GM21423 (cell line): ENCODE results near the gene LMNTD1.
A peak's percentile ranks its signal among the peaks of the same experiment; 100 is the strongest.
"Not testable (repeated sequence)": the region's sequence is repeated elsewhere in the genome, so short reads cannot be mapped to it uniquely, and the experiment has no call there.

Experiments used
- ATAC-seq: cut with Tn5 transposase; IDR thresholded peaks from one replicate; pipeline ENCODE4 v1.9.1; 2021; ENCODE audit warnings: mild to moderate bottlenecking, moderate library complexity; ENCODE audit not compliant: unreplicated experiment

Gene LMNTD1

DNA sequence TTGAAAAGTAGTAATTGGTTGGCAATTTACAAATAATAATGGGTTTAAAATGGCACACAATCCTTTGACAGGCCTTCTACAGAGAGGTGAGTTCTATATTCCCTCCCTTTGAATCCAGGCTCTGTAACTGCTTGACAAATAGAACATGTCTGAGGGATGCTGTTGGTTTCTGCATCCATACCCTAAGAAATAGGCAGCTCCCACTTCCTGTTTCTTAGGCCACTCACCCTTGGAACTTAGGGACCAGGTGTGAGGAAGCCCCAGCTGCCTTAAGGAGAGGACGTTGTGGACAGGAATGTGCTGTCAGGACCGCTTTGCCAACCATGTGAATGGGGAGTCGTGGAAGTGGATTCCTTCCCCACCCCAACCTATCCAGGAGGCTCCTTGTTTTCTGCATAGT lies 59.4 kb downstream of the LMNTD1 start:
- no peak for ATAC-seq

DNA sequence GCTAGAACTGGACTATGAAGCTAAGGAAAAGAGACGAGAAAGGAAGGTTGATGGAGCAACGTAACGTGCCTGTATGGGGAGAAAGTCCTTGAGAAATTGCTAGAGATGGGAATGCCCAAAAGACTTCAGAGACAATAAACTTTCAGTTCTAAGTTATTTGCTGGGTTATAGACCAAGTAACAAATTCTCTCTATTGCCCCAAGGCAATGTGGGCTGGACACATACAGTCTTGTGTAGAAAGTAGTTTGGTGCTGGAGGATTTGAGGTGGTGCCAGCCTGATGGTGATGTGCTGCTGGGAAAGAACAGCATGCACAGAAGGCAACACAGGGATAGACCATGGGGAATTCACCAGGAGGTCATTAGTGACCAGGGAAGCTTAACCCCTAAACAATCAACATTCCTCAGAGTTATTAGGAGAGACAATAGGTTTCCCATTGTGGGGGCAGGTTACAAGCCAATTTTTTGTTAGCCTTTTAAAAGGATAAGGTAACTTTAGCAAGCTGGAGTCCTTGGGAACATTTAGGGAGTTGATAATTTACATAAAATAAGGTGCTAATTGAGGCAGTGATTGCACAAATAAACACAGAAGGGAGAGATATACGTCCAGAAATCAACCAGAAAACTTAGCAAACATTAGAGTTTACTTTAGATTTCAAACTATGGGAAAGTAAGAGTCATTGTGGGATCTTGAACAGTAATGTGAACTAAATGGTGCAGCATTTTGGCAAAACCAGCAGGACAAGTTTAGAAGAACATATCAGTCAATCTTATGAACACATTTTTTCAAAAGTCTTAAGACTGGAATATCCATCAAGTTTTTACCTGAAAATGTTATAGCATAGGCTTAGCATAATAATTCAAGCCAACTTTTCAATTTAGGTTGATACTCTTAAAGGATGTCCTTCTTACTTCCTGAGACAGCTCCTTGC lies 61.4 kb downstream of the LMNTD1 start:
- no peak for ATAC-seq

DNA sequence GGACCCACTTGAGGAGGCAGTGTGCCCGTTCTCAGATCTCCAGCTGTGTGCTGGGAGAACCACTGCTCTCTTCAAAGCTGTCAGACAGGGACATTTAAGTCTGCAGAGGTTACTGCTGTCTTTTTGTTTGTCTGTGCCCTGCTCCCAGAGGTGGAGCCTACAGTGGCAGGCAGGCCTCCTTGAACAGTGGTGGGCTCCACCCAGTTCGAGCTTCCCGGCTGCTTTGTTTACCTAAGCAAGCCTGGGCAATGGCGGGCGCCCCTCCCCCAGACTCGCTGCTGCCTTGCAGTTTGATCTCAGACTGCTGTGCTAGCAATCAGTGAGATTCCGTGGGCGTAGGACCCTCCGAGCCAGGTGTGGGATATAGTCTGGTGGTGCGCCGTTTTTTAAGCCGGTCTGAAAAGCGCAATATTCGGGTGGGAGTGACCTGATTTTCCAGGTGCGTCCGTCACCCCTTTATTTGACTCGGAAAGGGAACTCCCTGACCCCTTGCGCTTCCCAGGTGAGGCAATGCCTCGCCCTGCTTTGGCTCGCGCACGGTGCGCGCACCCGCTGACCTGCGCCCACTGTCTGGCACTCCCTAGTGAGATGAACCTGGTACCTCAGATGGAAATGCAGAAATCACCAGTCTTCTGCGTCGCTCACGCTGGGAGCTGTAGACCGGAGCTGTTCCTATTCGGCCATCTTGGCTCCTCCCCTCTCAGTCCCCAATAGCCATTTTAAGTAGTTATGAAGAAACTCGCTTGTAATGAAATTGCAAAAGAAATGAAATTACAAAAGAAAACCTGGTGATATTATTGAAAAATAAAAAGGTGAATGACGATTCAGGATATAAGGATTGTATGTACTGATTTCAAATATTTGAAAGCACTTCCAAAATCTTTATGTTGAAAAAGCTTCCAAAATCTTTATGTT lies 63.9 kb downstream of the LMNTD1 start:
- not testable (repeated sequence) for ATAC-seq

DNA sequence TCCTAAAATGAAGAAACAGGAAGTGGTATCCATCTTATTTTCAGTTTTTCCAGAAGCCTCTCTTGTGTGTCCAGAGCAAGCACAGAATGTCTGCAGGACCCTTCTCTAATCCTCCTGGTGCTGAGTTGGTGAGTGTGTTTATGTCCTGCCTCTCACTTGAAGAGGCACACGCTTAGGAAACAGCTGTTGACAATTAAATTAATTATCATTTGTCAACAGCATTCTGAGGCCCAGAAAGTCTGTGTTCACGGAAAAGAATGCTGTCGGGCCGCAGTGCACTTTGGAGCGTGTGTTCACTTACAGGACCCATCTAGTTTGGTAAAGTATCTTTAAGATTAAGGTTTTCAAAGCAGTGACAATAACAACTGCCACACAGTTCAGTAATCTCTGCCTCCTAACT lies 70.5 kb downstream of the LMNTD1 start:
- ATAC-seq, result no peak

DNA sequence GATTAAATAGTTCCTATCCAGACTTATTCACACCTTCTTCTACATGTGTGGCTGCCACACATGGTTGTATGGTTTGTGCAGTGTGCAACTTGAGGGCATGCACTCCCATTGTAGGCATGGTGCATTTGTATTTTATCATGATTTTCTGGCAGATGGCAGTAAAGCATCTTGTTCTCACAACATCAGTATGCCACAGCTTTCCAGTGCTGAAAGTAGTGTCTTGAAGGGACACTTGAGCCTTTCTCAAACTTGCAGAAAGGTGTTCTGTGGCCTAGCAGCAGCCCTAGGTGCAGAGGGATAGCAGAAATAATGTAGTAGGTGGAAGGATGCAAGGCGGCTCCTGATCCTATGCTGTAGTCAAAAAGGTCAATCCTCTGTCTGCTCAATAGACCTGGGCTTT lies 72.9 kb downstream of the LMNTD1 start:
- ATAC-seq, result no peak

DNA sequence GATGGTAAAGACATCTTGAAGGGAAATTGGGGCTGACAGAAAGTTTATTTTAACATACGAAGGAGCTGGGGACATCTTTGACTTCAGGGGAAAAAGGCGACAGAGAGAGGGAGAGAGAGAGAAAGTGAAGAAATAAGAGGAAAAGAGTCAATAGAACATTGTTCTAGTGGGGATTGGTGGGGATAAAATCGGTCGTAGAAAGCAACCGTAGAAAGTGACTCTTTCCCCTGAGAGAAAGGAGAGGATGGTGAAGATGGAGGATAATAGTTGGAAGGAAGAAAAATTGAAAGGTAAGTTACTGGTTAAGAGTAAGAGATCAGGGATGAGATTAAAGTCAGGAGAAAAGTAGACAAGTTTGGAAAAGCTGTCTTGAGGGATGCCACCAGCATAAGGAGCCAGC lies 75.9 kb downstream of the LMNTD1 start:
- no peak for ATAC-seq

DNA sequence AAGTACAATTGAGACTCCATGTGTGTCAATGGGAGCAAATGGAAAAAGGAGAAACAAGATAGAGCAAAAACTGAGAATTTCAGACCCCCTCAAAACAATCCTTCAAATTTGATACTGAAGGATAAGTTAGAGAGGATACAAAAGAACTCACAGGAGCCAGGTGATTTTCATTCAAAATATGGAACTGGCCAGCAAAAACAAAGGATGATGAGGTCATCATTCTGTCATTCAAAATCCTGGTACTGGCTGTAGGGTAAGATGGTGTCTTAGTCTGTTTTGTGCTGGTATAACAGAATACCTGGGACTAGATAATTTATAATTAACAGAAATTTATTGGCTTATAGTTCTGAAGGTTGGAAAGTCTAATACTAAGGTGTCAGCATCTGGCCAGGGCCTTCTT lies 80.6 kb downstream of the LMNTD1 start:
- ATAC-seq, result no peak

DNA sequence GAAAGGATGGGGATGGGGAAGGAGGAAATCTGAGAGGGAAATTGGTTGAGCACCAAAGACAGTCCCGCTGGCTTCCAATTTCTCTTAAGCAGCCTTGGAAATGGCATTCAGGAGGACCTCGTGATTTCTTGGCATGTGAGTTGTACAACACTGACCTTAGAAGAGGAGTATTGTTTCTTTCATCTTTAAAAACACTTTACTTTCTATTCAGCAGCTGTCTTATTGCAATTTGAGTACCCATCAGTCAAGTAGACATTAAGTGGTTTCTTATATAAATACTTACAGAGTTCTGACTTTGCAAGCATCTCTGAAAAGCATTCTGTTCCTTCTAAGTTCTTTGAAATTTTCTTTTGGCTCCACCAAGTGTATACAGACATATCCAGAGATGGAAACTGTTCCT lies 83.2 kb downstream of the LMNTD1 start:
- ATAC-seq, result no peak

DNA sequence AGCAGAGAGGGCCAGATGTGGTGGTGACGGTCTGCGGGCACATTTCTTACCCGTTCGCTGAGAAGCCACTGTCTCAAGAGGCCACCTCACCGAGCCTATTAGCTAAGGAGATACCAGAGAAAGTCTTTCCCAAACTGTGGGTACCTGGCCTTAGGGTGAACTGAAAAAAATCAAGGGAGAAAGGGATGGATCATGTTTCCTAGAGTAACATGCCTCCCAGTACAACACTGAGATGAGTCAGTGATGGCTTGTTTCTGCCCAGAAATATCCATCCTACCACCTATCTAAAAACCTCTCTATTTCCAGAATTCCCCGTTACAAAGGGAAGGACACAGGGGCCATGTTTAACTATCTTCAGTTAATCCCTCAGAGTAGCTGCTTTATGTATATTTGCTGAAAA lies 83.7 kb downstream of the LMNTD1 start:
- ATAC-seq, result no peak

DNA sequence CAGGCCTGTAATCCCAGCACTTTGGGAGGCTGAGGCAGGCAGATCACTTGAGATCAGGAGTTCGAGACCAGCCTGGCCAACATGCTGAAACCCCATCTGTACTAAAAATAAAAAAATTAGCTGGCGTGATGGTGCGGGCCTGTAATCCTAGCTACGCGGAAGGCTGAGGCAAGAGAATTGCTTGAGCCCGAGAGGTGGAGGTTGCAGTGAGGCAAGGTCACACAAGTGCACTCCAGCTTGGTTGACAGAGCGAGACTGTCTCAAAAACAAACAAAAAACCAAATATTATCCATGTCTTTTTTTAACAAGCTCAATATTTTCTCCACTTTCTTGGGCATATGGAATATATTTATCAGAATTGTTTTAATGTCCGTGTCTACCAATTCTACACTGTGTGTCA lies 89.6 kb downstream of the LMNTD1 start:
- no peak for ATAC-seq

DNA sequence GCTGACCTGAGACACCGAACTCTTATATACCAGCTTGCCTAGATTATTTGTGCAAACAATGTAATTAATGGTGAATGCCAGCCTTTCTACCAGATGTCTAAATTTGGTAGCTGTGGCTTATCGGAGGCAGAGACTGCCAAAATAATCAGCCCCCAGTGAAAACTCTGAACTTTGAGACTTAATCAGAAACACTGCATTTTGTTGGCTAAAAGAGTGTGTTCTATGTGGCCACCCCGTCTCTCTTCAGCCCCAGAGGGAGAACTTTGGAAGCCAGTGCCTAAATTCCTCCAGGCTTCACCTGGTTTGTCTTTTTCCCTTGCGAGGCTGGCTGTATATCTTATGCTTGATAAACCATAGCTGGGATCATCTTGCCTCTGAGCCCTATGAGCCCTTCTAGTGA lies 90.1 kb downstream of the LMNTD1 start:
- ATAC-seq, result no peak

DNA sequence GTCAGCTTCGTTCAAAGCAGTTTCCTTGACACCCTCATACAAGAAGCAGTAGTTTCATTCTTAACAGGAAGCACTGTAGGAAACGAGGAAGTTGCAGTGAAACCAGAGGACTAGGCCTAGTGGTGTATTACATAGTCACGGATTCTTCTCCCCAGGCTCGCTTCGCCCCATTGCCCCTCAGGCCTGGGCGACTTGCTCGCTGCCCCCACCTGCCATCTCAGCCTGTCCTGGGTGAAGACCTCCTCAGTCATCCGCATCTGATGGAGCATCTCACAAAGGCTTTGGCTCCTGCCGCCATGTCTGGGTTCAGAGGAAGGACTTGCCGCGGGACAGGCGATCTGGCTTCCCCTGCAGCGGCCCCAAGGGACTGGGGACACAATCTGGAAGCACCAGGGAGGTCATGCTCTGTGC lies 93.5 kb downstream of the LMNTD1 start:
- ATAC-seq, result peak; percentile 94

DNA sequence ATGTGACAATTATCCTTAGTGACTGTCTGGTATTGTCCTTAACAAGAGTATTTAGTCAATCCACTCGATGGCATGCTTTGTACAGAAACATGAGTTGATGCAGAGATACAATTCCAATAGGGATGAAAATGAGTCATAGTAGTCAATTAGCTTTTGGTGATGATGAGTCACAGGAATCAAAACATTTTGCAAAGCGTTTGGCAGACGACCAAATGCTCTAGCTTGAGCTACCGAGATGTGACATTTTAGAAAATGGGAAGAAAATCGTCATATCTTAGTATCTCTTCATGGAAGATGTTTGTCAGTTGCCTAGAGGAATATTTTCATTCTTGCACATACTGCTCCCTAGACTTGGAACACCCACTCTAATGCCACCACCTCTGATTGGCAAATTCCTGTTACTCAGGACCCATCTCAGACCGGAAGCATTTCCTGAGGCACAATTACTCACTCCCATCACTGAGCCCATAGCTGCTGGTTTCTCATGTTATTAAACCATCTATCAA lies 95.0 kb downstream of the LMNTD1 start:
- ATAC-seq, result no peak

DNA sequence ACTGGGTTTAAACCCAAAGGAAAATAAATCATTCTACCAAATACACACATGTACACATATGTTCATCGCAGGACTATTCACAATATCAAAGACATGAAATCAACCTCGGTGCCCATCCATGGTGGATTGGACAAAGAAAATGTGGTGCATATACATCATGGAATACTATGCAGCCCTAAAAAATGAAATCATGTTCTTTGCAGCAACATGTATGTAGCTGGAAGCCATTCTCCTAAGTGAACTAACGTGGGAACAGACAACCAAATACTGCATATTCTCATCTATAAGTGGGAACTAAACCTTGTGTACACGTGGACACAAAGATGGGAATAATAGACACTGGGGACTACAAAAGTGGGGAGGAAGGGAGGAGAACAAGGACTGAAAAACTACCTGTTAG lies 96.6 kb downstream of the LMNTD1 start:
- ATAC-seq, result no peak

DNA sequence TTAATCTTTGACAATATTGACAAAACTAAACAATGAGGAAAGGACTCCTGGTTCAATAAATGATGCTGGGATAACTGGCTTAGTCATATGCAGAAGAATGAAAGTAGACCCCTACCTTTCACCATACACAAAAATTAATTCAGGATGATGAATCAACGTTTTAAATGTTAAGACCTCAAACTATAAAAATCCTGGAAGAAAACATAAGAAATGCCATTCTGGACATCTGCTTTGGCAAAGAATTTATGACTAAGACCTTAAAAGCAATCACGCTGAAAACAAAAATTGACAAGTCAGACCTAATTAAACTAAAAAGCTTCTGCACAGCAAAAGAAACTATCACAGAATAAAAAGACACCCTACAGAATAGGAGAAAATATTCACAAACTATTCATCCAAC lies 97.4 kb downstream of the LMNTD1 start:
- no peak for ATAC-seq

DNA sequence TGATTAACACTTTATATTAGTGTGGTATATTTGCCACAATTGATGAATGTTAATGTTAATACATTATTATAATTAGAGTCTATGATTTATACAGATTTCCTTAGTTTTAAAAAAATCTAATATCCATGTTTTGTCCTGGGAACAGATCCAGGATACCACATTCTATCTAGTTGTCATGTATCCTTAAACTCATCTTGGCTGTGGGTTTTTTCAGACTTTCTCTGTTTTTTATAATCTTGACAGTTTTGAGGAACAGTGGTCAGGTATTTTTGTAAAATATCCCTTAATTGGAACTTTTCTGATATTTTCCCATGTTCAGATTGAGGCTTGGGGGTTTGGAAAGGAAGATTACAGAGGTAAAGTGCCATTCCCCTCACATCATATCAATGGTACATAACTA lies 104.1 kb downstream of the LMNTD1 start:
- no peak for ATAC-seq

DNA sequence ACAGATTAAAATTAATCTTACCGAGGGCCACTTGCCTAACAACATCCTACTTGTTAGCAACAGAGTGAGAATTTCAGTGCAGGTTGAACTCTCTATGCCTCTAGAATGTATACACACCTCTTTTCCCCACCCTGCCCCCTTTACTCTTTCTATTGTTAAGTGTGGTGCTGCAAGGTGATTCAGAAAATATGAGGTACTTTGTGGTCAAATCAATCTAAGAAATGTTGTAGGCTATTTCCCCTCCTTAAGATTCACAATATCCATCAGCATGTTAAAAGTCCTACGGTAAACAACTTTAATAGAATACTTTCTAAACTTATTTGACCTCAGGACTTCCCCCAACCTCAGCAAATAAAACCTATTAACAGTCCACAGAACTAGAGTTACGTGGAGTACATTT lies 106.0 kb downstream of the LMNTD1 start:
- no peak for ATAC-seq

DNA sequence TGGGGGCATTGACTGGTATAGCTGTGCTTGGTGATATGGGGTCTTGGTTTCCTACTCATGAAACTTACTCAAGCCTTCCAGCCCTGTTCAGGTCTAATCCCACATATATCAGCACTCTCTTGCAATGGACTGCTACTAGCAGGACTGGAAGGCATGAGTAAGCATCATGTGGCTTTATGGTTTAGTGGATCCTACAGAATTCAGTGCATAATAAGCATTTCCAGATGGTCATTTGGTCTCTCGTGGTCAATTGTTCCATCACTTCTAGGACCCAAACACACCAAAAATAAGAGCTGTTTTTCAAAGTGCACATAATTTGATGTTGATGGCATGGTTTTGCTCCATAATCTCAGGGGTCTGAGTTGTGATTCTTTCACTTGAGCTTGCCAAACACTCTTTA lies 114.4 kb downstream of the LMNTD1 start:
- ATAC-seq, result no peak

DNA sequence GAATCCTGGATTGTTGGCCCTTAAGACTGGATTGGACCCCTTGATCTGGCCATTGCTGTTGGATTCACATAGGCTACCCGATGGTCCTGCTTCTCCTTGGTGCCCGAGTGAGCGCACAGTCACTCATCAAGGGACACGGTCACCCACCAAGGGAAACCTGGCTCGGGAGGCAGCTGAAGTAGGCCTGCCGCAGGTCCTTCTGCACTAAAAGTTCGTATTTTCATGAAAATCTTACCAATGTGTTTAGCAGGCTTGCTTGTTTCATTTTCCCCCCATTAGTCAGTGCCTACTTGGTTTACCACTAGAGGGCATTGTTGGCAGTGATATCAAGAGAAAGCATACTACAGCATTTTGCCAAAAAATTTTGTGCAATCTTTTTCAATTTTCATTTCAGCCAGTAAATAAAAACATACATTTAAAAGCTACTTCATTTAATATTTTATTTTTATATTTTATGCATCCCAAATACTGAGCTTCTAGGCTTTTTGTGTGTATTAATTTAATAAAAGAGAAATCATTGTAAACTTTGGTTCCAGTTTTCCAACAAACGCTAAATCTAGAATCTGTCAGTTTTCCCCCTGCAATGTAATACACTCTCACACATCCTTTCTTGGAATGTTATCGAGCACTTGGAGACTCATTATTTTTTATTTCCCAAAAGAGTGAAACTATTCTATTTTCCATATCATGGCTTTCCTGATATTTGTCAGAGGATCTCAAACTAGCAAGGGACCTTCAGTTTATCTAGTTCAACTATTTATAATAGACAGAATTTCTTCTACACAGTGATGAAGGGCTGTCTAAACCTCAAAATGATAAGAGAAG lies 116.7 kb downstream of the LMNTD1 start:
- peak; percentile 64 for ATAC-seq

DNA sequence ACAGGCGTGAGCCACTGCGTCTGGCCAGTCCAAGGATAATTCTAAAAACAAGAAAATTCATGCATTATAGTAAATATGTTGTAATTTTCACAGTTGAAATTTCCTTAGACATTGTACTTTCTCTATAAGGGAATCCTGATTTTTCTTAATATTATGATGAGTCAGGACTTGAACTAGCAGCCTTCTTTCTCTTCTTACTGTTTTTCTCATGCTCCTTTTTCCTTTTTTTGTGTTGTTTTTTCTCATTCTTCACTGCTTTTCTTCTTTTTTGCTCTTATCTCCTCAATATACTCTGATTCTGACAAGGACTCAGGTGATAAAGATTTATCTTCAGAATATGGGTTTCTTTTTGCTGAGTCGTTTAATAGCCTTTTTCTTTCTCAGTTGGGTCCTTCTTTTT lies 117.7 kb downstream of the LMNTD1 start:
- no peak for ATAC-seq

DNA sequence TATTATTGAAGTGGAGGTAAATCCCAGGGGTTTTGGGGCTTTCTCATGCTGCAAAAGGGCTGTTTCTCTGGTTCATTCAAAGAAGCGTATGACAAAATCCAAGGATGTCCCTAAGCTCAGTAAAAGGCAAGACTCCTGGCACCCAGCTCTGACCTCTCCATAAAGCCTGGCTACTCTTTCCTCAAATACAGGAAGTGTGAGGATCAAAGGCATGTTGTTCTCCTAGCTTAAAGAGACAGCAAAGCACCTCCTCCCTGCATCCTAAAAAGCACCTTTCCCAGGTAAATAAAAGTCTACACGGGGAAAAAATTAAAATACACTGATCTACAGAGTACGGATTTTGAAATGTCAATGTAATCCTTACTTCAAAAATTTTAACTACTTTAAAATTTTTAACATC lies 118.6 kb downstream of the LMNTD1 start:
- ATAC-seq, result no peak
